T-helper 22 cell (primary cell): ENCODE measurements around the gene COL25A1.
"Not testable (repeated sequence)": the region's sequence is repeated elsewhere in the genome, so short reads cannot be mapped to it uniquely, and the experiment has no call there.

ENCODE experiments used
- DNase-seq: peaks from one replicate; pipeline ENCODE4 v3.0.0-alpha.2; 2020; ENCODE audit warnings: low read depth

COL25A1 gene

DNA sequence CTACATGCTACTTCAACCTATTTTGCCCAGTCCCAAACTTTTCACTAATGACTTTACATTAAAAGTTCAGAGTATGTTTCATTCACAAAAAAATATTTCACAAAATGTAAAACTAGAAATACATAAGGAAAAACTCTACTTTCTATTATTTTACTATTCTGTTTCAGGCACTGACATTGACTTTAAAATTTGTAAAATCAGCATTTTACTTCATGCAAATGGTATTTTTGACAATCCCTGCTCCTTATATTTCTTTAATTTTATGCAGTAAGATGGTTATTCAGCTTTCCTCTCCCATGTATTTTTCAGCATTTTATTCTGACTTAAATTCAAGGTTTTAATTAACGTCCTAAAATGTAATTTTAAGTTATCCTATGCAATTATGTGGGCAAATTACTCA is 178.5 kb downstream of the COL25A1 start:
- no peak for DNase-seq

DNA sequence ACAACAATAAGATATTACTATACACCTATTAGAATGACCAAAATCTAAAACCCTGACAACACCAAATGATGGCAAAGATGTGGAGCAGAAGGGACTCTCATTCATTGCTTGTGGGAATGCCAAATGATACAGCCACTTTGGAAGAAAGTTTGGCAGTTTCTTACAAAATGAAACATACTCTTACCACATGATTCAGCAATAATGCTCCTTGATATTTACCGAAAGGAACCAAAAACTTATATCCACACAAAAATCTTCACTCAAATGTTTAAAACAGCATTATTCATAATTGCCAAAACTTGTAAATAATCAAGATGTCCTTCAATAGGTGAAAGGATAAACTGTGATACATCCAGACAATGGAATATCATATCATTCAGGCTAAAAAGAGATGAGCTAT is 180.9 kb downstream of the COL25A1 start:
- DNase-seq = no peak

DNA sequence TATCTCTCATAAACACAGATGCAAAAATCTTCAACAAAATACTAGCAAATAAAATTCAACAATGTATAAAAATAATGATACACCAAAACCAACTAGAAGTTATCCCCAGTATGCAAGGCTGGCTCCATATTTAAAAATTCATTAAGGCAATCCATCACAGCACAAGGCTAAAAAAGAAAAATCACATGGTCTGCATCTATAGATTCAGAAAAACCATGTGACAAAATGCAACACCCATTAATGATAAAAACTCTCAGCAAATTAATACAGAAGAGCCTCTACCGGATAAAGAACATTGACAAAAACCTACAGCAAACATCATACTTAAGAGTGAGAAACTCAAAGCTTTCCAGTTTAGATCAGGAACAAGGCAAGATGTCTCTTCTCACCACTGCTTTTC is 182.6 kb downstream of the COL25A1 start:
- no peak for DNase-seq

DNA sequence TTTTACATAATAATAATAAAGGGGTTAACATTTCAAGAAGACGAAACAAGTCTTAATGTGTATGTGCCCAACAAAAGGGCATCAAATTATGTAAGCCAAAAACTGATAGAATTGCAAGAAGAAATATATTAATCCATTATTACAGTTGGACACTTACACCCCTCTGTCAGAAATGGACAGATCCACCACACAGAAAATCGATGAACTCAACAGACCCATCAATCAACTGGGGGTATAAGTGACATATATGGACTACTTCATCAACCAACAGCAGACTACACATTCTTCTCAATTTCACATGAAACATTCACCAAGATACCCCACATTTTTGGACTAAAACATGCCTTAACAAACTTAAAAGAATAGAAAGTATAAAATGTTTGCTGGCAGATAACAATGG is 183.8 kb downstream of the COL25A1 start:
- no peak for DNase-seq

- DNase-seq = no peak
These were observed 188.0 kb downstream of the COL25A1 start for GRCh38 chr4:109114501-109114900.

GRCh38 chr4:109113521-109113920 is 188.9 kb downstream of the COL25A1 start:
- DNase-seq = no peak

DNA sequence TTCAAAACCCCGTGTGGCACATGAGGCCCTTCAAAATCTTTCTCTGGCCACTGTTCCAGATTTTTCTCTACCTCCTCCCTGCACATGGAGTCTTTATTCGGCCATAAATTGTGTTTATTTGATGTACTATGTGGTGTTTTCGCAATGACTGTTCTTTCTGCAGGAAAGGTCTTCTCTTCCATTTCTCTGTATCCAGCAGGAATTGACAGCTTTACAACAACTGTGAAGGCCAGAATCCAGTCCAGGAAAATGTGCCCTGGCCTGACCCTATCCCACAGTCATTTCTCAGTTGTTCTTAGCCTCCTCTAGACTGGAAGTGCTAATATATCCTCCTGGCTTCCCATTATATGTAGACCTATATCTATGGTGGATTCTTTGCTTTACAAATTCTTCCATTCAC is 191.4 kb downstream of the COL25A1 start:
- DNase-seq = no peak

- DNase-seq = not testable (repeated sequence)
These were observed 194.2 kb downstream of the COL25A1 start for GRCh38 chr4:109108215-109108614.

GRCh38 chr4:109094056-109094455 is 208.4 kb downstream of the COL25A1 start:
- DNase-seq = no peak

- DNase-seq = no peak
These were observed 210.6 kb downstream of the COL25A1 start for GRCh38 chr4:109091727-109092409.

GRCh38 chr4:109083911-109084310 is 218.5 kb downstream of the COL25A1 start:
- DNase-seq = no peak

GRCh38 chr4:109079731-109080130 is 222.7 kb downstream of the COL25A1 start:
- no peak for DNase-seq

DNA sequence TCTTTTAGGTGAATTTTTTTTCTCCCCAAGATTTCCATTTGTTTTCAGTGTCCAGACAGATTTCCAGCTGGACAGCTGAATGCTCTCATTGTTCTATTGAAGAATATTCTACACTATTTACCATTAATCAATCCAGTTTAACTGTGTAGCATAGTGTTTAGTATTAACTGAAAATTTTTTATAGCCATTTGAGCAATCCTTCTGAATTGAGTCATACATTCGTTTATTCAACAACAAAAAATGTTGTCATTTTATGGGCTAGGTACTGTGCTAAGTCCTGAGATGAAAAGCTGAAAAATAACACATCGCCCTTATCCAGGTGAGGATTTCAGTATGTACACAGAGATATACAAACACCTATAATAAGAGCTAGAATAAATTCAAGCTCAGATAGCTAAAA is 223.3 kb downstream of the COL25A1 start:
- no peak for DNase-seq

GRCh38 chr4:109078724-109079123 is 223.7 kb downstream of the COL25A1 start:
- DNase-seq = no peak

DNA sequence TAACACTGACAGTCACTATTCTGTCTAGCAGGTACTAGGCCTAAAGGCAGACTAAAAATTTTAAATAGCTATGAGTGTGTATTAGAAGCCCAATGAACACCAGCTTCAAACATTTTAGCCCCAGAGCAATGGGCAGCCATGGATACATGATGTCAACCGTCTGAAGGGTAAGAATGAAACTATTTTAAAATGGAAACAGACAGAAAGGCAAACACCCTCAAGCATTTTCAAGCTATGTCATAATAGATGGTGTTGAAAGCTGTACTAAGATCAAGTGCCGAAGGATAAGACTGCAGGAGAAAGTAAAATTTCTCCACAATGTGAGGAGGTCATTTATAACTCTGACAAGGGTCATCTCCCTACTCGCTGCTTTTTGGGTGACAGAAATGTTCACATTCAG is 225.0 kb downstream of the COL25A1 start:
- no peak for DNase-seq

DNA sequence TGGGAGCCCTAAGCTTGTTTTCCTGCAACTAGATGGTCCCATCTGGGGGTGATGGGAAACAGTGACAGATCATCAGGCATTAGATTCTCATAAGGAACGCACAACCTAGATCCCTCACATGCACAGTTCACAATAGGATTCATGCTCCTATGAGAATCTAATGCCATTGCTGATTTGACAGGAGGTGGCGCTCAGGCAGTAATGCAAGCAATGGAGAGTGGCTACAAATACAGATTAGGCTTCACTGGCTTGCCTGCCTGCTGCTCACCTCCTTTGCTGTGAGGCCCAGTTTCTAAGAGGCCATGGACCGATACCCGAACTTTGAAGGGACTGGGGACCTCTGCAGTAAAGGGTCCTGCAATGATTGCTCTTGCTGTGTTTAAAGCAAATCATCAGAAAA is 225.7 kb downstream of the COL25A1 start:
- DNase-seq = not testable (repeated sequence)

DNA sequence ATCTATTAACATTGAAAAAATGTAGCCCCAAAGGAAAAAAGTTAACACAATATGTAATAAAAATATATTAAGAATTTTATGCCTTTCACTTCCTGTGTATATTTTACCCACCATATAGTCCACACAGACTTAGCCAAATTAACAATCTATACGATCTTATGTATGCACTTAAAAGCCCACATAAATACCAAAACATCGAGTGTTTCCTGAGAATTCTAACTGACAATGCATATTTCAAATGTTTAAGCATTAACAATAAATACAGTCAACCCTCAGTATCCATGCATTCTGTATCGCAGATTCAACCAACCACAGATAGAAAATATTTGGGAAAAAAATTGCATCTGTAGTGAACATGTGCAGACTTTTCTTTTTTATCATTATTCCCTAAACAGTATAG is 226.8 kb downstream of the COL25A1 start:
- DNase-seq = no peak

DNA sequence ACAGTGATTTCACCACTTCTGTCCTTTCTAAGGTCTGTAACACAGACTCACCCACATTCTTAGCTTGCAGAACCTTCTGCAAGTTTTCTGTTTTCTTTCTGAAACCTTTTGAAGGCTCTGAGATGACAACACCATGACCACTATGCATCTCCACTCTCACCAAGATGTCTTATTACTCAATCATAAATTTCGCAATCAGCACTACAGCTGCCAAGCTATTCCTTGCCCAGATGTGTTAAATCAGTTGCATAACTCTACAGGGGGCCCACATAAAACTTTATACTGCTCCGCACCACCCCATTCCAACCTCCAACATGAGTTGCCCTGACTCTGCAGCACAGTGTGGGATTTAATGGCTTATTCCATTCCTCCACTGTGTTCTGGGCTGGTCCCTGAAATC is 229.9 kb downstream of the COL25A1 start:
- no peak for DNase-seq

DNA sequence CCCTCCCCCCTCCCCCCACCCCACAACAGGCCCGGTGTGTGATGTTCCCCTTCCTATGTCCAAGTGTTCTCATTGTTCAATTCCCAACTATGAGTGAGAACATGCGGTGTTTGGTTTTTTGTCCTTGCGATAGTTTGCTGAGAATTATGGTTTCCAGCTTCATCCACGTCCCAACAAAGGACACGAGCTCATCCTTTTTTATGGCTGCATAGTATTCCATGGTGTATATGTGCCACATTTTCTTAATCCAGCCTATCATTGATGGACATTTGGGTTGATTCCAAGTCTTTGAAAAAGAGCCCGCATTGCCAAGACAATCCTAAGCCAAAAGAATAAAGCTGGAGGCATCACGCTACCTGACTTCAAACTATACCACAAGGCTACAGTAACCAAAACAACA is 231.8 kb downstream of the COL25A1 start:
- not testable (repeated sequence) for DNase-seq

- DNase-seq = no peak
These were observed 234.8 kb downstream of the COL25A1 start for GRCh38 chr4:109067508-109068235.

DNA sequence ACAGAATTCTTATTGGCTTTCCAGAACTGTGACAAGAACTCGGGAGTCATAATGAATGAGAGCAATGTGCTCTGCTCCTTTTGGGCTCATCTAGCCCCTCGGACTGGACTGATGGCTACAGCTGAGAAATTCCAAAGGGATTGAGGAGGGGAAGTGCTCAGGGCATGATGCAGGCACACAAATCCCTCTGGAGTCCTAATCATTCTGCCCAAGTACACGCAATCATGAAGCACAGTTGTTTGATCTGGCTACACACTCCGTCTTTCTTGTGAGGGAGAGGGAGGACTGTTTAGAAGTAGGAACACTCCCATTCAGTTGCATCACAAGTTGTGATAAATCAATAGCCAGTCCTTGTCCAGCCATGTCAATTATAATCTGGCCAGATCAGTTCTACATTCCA is 237.5 kb downstream of the COL25A1 start:
- no peak for DNase-seq

DNA sequence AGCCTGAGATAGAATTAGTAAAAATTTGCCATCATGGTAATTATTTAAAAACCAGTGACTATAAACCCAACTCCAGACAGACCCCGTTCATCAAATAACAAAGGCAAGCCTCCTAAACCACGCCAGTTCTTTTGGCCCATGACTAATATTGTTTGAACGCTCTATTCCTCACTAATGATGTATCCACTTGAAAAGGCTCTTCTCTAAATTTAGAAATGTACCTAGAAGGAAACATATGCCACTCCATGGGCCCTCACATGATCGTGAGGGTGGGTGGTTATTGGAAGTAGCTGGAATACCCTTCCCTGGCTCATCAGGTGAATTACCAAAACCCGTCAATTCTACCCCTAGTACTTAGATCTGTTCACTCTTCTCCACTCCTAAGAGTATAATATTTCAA is 249.2 kb downstream of the COL25A1 start:
- no peak for DNase-seq

- DNase-seq = no peak
These were observed 249.6 kb downstream of the COL25A1 start for GRCh38 chr4:109052821-109053220.

- no peak for DNase-seq
These were observed 251.4 kb downstream of the COL25A1 start for GRCh38 chr4:109051054-109051453.
